Rectal smooth muscle tissue (tissue), 1 donor: Measurements from ENCODE around the gene SLC6A17.

ENCODE experiments used
- H3K27ac ChIP-seq: one replicate; pipeline ENCODE4 v1.7.0; 2013; ENCODE audit warnings: low read depth, low read length, inconsistent platforms
- H3K27me3 ChIP-seq: one replicate; pipeline ENCODE4 v1.7.0; 2013; ENCODE audit warnings: low read length; ENCODE audit not compliant: control insufficient read depth, insufficient read depth
- H3K36me3 ChIP-seq: one replicate; pipeline ENCODE4 v1.7.0; 2013; ENCODE audit warnings: low read length; ENCODE audit not compliant: control insufficient read depth, insufficient read depth
- H3K4me1 ChIP-seq: one replicate; pipeline ENCODE4 v1.7.0; 2013; ENCODE audit warnings: low read length; ENCODE audit not compliant: control insufficient read depth, insufficient read depth
- H3K4me3 ChIP-seq: one replicate; pipeline ENCODE4 v1.7.0; 2013; ENCODE audit warnings: low read length
- H3K9ac ChIP-seq: one replicate; pipeline ENCODE4 v1.7.0; 2013; ENCODE audit warnings: low read length

SLC6A17 gene

GRCh38 chr1:110186558-110186957, 36.3 kb downstream of the SLC6A17 start:
- peak overlapping the region; percentile 33 for H3K27ac ChIP-seq
- peaks cover 19% of the 10 kb centered on the region for H3K4me1 ChIP-seq
- H3K27me3 ChIP-seq = no peaks in the 10 kb centered on the region
- no peak overlapping the region for H3K9ac ChIP-seq
- no peak overlapping the region for H3K4me3 ChIP-seq
- H3K36me3 ChIP-seq = no peaks in the 10 kb centered on the region

- peak overlapping the region; percentile 67 for H3K27ac ChIP-seq
- no peaks in the 10 kb centered on the region for H3K27me3 ChIP-seq
- peaks cover 19% of the 10 kb centered on the region for H3K4me1 ChIP-seq
- no peak overlapping the region for H3K9ac ChIP-seq
- H3K4me3 ChIP-seq = no peak overlapping the region
- no peaks in the 10 kb centered on the region for H3K36me3 ChIP-seq
Observed at GRCh38 chr1:110187139-110187890, 37.0 kb downstream of the SLC6A17 start.

GRCh38 chr1:110188035-110188618, 37.8 kb downstream of the SLC6A17 start:
- Histone ChIP-seq H3K4me1 (peaks cover 19% of the 10 kb centered on the region), H3K27me3 (no peaks in the 10 kb centered on the region), H3K9ac (no peak overlapping the region), H3K4me3 (no peak overlapping the region), H3K27ac (peak overlapping the region; percentile 67), H3K36me3 (no peaks in the 10 kb centered on the region)

GRCh38 chr1:110189181-110189580, 38.9 kb downstream of the SLC6A17 start:
- no peak overlapping the region for H3K27ac ChIP-seq
- H3K9ac ChIP-seq = no peak overlapping the region
- no peaks in the 10 kb centered on the region for H3K36me3 ChIP-seq
- H3K4me3 ChIP-seq = no peak overlapping the region
- H3K27me3 ChIP-seq = no peaks in the 10 kb centered on the region
- peaks cover 19% of the 10 kb centered on the region for H3K4me1 ChIP-seq

GRCh38 chr1:110190282-110190929, 40.1 kb downstream of the SLC6A17 start:
- peaks cover 19% of the 10 kb centered on the region for H3K4me1 ChIP-seq
- no peaks in the 10 kb centered on the region for H3K36me3 ChIP-seq
- H3K27me3 ChIP-seq = no peaks in the 10 kb centered on the region
- no peak overlapping the region for H3K9ac ChIP-seq
- no peak overlapping the region for H3K27ac ChIP-seq
- no peak overlapping the region for H3K4me3 ChIP-seq

GRCh38 chr1:110192541-110192940, 42.2 kb downstream of the SLC6A17 start:
- no peak overlapping the region for H3K9ac ChIP-seq
- H3K27me3 ChIP-seq = no peaks in the 10 kb centered on the region
- no peaks in the 10 kb centered on the region for H3K36me3 ChIP-seq
- H3K4me3 ChIP-seq = no peak overlapping the region
- H3K27ac ChIP-seq = no peak overlapping the region
- peaks cover 8% of the 10 kb centered on the region for H3K4me1 ChIP-seq

- Histone ChIP-seq H3K9ac (no peak overlapping the region), H3K4me1 (no peaks in the 10 kb centered on the region), H3K27me3 (no peaks in the 10 kb centered on the region), H3K27ac (no peak overlapping the region), H3K36me3 (no peaks in the 10 kb centered on the region), H3K4me3 (no peak overlapping the region)
Observed at GRCh38 chr1:110195196-110195595, 44.9 kb downstream of the SLC6A17 start.

GRCh38 chr1:110196917-110197765, 46.8 kb downstream of the SLC6A17 start:
- H3K36me3 ChIP-seq = no peaks in the 10 kb centered on the region
- H3K4me3 ChIP-seq = no peak overlapping the region
- H3K27me3 ChIP-seq = no peaks in the 10 kb centered on the region
- no peaks in the 10 kb centered on the region for H3K4me1 ChIP-seq
- H3K9ac ChIP-seq = no peak overlapping the region
- H3K27ac ChIP-seq = no peak overlapping the region

- H3K9ac ChIP-seq = no peak overlapping the region
Observed at GRCh38 chr1:110197905-110198629, 47.8 kb downstream of the SLC6A17 start.

GRCh38 chr1:110198746-110199145, 48.5 kb downstream of the SLC6A17 start:
- H3K4me3 ChIP-seq = no peak overlapping the region
- no peak overlapping the region for H3K9ac ChIP-seq
- no peaks in the 10 kb centered on the region for H3K27me3 ChIP-seq
- no peak overlapping the region for H3K27ac ChIP-seq
- no peaks in the 10 kb centered on the region for H3K4me1 ChIP-seq
- H3K36me3 ChIP-seq = no peaks in the 10 kb centered on the region

More at GRCh38 chr1:110197905-110198629, 47.8 kb downstream of the SLC6A17 start:
- Histone ChIP-seq H3K36me3 (no peaks in the 10 kb centered on the region), H3K4me3 (no peak overlapping the region), H3K4me1 (no peaks in the 10 kb centered on the region), H3K27ac (no peak overlapping the region), H3K27me3 (no peaks in the 10 kb centered on the region)

- H3K27ac ChIP-seq = no peak overlapping the region
Observed at GRCh38 chr1:110200190-110200589, 49.9 kb downstream of the SLC6A17 start.

More at GRCh38 chr1:110200190-110200589, 49.9 kb downstream of the SLC6A17 start:
- no peaks in the 10 kb centered on the region for H3K27me3 ChIP-seq
- no peak overlapping the region for H3K9ac ChIP-seq
- H3K36me3 ChIP-seq = no peaks in the 10 kb centered on the region
- H3K4me1 ChIP-seq = no peaks in the 10 kb centered on the region
- no peak overlapping the region for H3K4me3 ChIP-seq
